IMR-90 (cell line): ENCODE results near the gene REN. TPM values are rescaled to one million over a fixed set of nuclear protein-coding genes. Genes with fewer than 3 reads are reported as not detected.

Experiments used
- ATAC-seq: fragments of 200-7000 bp; cut with Tn5 transposase; 2 replicates; pipeline ENCODE4 v1.9.1; 2020; ENCODE audit warnings: low read depth, mild to moderate bottlenecking, moderate library complexity
- BruUV-seq: library from RNA; stranded (reverse); fragments of 400-500 nt; replicated peaks from 2 replicates; lab custom pipeline; 2021; lab: Mats Ljungman, UMichigan
- CTCF ChIA-PET: fragments of 300-600 bp; formaldehyde crosslinking; extraction: SDS; loops from one replicate; lab custom pipeline; 2021; ENCODE audit warnings: antibody characterized with exemption; lab: Yijun Ruan, JAX
- POLR2A ChIA-PET: fragments of 300-600 bp; sonication (Branson Sonifier 250); formaldehyde crosslinking; loops from one replicate; lab custom pipeline; 2022; ENCODE audit warnings: antibody characterized with exemption; ENCODE audit not compliant: unreplicated experiment; lab: Charles Lee
- DNase-seq: peaks from one replicate; pipeline ENCODE4 v3.0.0; 2013
- H2AFZ ChIP-seq: replicated peaks from 2 replicates; pipeline ENCODE3; 2013; ENCODE audit warnings: low read length, mild to moderate bottlenecking; ENCODE audit not compliant: poor library complexity
- H2AK5ac ChIP-seq: 2 replicates; pipeline ENCODE4 v1.6.1; 2013; ENCODE audit warnings: low read depth, low read length, inconsistent platforms
- H2AK9ac ChIP-seq: replicated peaks from 2 replicates; pipeline ENCODE3; 2013; ENCODE audit warnings: mild to moderate bottlenecking, low read depth, low read length, moderate library complexity; ENCODE audit not compliant: poor library complexity
- H2BK120ac ChIP-seq: 2 replicates; pipeline ENCODE4 v1.6.1; 2013; ENCODE audit warnings: low read depth, low read length, inconsistent platforms
- H2BK15ac ChIP-seq: 3 replicates; pipeline ENCODE4 v1.6.1; 2013; ENCODE audit warnings: low read depth, low read length, inconsistent platforms
- H2BK20ac ChIP-seq: 2 replicates; pipeline ENCODE4 v1.6.1; 2013; ENCODE audit warnings: low read depth, mild to moderate bottlenecking, inconsistent platforms, low read length, moderate library complexity
- H2BK5ac ChIP-seq: 2 replicates; pipeline ENCODE4 v1.6.1; 2013; ENCODE audit warnings: mild to moderate bottlenecking, low read depth, low read length, inconsistent platforms; ENCODE audit not compliant: poor library complexity, severe bottlenecking
- H3K14ac ChIP-seq: replicated peaks from 2 replicates; pipeline ENCODE4 v1.6.1; 2013; ENCODE audit warnings: low read depth, low read length, inconsistent platforms
- H3K18ac ChIP-seq: 2 replicates; pipeline ENCODE4 v1.6.1; 2013; ENCODE audit warnings: low read depth, low read length, control low read depth
- H3K23ac ChIP-seq: 2 replicates; pipeline ENCODE4 v1.6.1; 2013; ENCODE audit warnings: low read depth, low read length, inconsistent platforms
- H3K27ac ChIP-seq: 2 replicates; pipeline ENCODE4 v1.5.1; 2013; ENCODE audit warnings: mild to moderate bottlenecking, control low read depth, low read length; ENCODE audit not compliant: insufficient read depth
- H3K27me3 ChIP-seq: 2 replicates; pipeline ENCODE4 v1.6.1; 2013; ENCODE audit warnings: low read length; ENCODE audit not compliant: control insufficient read depth, insufficient read depth
- H3K36me3 ChIP-seq: 2 replicates; pipeline ENCODE4 v1.6.1; 2013; ENCODE audit warnings: low read length, mixed read lengths; ENCODE audit not compliant: control insufficient read depth, insufficient read depth
- H3K4ac ChIP-seq: 2 replicates; pipeline ENCODE4 v1.6.1; 2013; ENCODE audit warnings: low read depth, low read length, inconsistent platforms
- H3K4me1 ChIP-seq: 2 replicates; pipeline ENCODE4 v1.6.1; 2013; ENCODE audit warnings: low read length, mixed read lengths; ENCODE audit not compliant: control insufficient read depth, insufficient read depth
- H3K4me2 ChIP-seq: 2 replicates; pipeline ENCODE4 v1.6.1; 2013; ENCODE audit warnings: low read depth, mild to moderate bottlenecking, control low read depth, low read length, moderate library complexity
- H3K4me3 ChIP-seq: 2 replicates; pipeline ENCODE4 v1.5.1; 2013; ENCODE audit warnings: low read depth, mild to moderate bottlenecking, control low read depth, low read length, moderate library complexity; ENCODE audit not compliant: insufficient read depth
- H3K56ac ChIP-seq: 2 replicates; pipeline ENCODE4 v1.6.1; 2013; ENCODE audit warnings: low read length, inconsistent platforms; ENCODE audit not compliant: insufficient read depth; ENCODE audit errors: extremely low read depth
- H3K79me1 ChIP-seq, 2 experiments: 2 replicates each; pipeline ENCODE4 v1.6.1; 2013; ENCODE audit warnings: low read length in 2 of 2, inconsistent platforms in 1 of 2, low read depth in 1 of 2
- H3K9ac ChIP-seq: 2 replicates; pipeline ENCODE4 v1.6.1; 2013; ENCODE audit warnings: low read depth, low read length, control low read depth
- H3K9me1 ChIP-seq: 2 replicates; pipeline ENCODE4 v1.6.1; 2013; ENCODE audit warnings: low read length, inconsistent platforms; ENCODE audit not compliant: insufficient read depth
- H3K9me3 ChIP-seq: 2 replicates; pipeline ENCODE4 v1.6.1; 2013; ENCODE audit warnings: low read length; ENCODE audit not compliant: control insufficient read depth, insufficient read depth
- H4K20me1 ChIP-seq: 2 replicates; pipeline ENCODE4 v1.6.1; 2013; ENCODE audit warnings: low read length, inconsistent platforms; ENCODE audit not compliant: insufficient read depth
- H4K5ac ChIP-seq: 2 replicates; pipeline ENCODE4 v1.6.1; 2013; ENCODE audit warnings: mild to moderate bottlenecking, low read depth, low read length, control low read depth
- H4K8ac ChIP-seq, 2 experiments: 2 replicates each; pipeline ENCODE4 v1.6.1; 2013; ENCODE audit warnings: low read depth in 2 of 2, low read length in 2 of 2, control low read depth in 1 of 2, inconsistent platforms in 1 of 2
- H4K91ac ChIP-seq: 2 replicates; pipeline ENCODE4 v1.6.1; 2013; ENCODE audit warnings: low read depth, low read length, inconsistent platforms; ENCODE audit not compliant: insufficient read depth
- BHLHE40 ChIP-seq: fragments of 150-350 bp; IDR thresholded peaks from 2 replicates; pipeline ENCODE4 v1.6.1; 2016; ENCODE audit warnings: mild to moderate bottlenecking, low read depth, low read length
- CEBPB ChIP-seq: IDR thresholded peaks from 2 replicates; pipeline ENCODE4 v1.6.1; 2012; ENCODE audit warnings: low read depth, low read length, improper control_type of control experiment
- CHD1 ChIP-seq: IDR thresholded peaks from 2 replicates; pipeline ENCODE4 v1.6.1; 2012; ENCODE audit warnings: low read depth, low read length, improper control_type of control experiment
- MAFK ChIP-seq: IDR thresholded peaks from 2 replicates; pipeline ENCODE4 v1.6.1; 2012; ENCODE audit warnings: low read depth, low read length, improper control_type of control experiment
- MAZ ChIP-seq: IDR thresholded peaks from 2 replicates; pipeline ENCODE4 v1.6.1; 2012; ENCODE audit warnings: low read depth, mild to moderate bottlenecking, low read length, improper control_type of control experiment, moderate library complexity, borderline replicate concordance
- MXI1 ChIP-seq: IDR thresholded peaks from 2 replicates; pipeline ENCODE4 v1.6.1; 2012; ENCODE audit warnings: low read depth, mild to moderate bottlenecking, low read length, moderate library complexity, borderline replicate concordance
- NFE2L2 ChIP-seq: fragments of 150-350 bp; IDR thresholded peaks from 2 replicates; pipeline ENCODE4 v1.6.1; 2016; ENCODE audit warnings: low read depth, mild to moderate bottlenecking, low read length
- RAD21 ChIP-seq: IDR thresholded peaks from 2 replicates; pipeline ENCODE4 v1.6.1; 2012; ENCODE audit warnings: low read length, improper control_type of control experiment
- whole genome bisulfite sequencing, 2 experiments: methylation state at CpG; one replicate each; pipeline versions ENCODE4 v1.1.5 to v1.1.7; 2013; ENCODE audit warnings: missing lambda C conversion rate in 2 of 2; ENCODE audit not compliant: insufficient read length in 1 of 2; ENCODE audit errors: extremely low coverage in 2 of 2; 5-methylcytosine and 5-hydroxymethylcytosine counted together
- dilution Hi-C: fragments of 300-500 bp; cut with HindIII; formaldehyde crosslinking; loops from one replicate; pipeline ENCODE4 v1.14.3; 2018; ENCODE audit warnings: low sequenced_read_pairs; ENCODE audit not compliant: unreplicated experiment
- in situ Hi-C: fragments of 300-500 bp; cut with MboI; formaldehyde crosslinking; loops from 3 replicates; pipeline ENCODE4 v1.14.3; 2019; ENCODE audit warnings: low sequenced_read_pairs, inconsistent platforms, mixed read lengths
- intact Hi-C: fragments of 100-400 bp; cut with micrococcal nuclease; formaldehyde crosslinking; loops from 2 replicates; pipeline ENCODE4 v1.10.0; 2022
- polyA plus RNA-seq, 3 experiments: library from polyadenylated mRNA; depleted of rRNA; stranded (reverse); fragments of >200 nt; gene quantifications; 2 replicates each; pipeline ENCODE4 v1.2.3, GENCODE V29; 2012; ENCODE audit warnings: low replicate concordance in 1 of 3
- total RNA-seq: library from RNA; depleted of rRNA; stranded (reverse); fragments of >200 nt; gene quantifications from 2 replicates; pipeline ENCODE4 v1.2.3, GENCODE V29; 2012
- TF ChIP-seq, protein P1 (sequence below): fragments of 150-350 bp; IDR thresholded peaks from 2 replicates; pipeline ENCODE4 v1.6.1; 2017; ENCODE audit warnings: mild to moderate bottlenecking, antibody characterized with exemption, low read length, low read depth
- TF ChIP-seq, protein P2 (sequence below): fragments of 150-350 bp; IDR thresholded peaks from 2 replicates; pipeline ENCODE4 v1.6.1; 2016; ENCODE audit warnings: low read depth, mild to moderate bottlenecking, low read length, moderate library complexity, borderline replicate concordance

Gene REN
- total and polyA plus RNA-seq, 2 of the 4 experiments (the other 2 are of a cell fraction) = 0.54 to 1.2 TPM

DNA sequence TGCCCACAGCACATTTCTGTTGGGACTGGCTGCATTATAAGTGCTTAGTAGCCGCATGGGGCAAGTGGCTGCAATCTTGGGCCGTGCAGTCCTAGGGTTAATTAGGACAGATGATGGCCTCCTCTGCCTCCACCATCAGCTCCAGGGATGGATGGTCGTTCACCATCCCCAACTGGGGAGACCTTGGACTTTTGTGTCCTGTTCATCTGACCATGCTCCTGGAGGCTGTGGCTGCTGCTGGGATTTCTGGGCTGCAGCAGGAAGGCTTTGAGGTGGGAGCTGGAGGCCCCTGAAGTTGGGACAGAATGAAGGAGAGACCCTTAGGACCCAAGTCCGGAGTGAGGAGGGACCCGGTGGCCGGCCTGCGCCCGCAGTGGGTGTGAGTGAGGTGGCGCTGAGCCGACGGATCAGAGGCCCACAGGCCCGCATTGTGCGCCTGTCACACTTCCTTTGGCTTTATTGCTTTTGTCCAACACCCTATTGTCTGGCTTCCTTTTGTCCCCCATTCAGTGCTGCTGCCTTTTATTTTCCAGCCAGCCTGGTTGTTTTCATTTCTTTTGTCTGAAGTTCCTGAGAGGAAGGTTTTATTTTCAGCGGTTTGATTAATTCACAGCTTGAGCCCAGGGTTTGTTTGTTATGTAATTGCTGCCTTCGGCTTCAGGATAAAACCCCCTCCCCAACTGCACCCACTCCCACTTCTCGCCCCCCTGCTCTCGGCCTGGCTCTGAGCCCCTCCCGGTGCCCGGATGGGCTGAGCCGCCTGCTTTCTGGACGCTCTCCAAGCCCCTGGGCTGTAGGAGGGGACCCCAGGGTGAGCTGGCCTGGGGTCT, 57.6 kb downstream of the REN start:
- Histone ChIP-seq H4K8ac (no peak overlapping the region), H3K18ac (no peak overlapping the region), H3K9me3 (no peaks in the 10 kb centered on the region), H3K23ac (no peak overlapping the region), H2AFZ (no peak overlapping the region), H3K56ac (no peak overlapping the region), H3K36me3 (no peaks in the 10 kb centered on the region), H3K27ac (no peak overlapping the region), H4K91ac (no peak overlapping the region), H2AK5ac (no peak overlapping the region), H3K4me3 (no peak overlapping the region), H2BK5ac (no peak overlapping the region), H3K4me2 (no peak overlapping the region), H2BK20ac (no peak overlapping the region), H3K14ac (no peak overlapping the region), H3K4me1 (peaks cover 7% of the 10 kb centered on the region; the same call in 1 of the 2 replicates), H2BK120ac (no peak overlapping the region), H4K20me1 (no peaks in the 10 kb centered on the region; the same call in none of the 2 replicates), H3K9me1 (peaks cover 3% of the 10 kb centered on the region), H4K5ac (no peak overlapping the region), H3K4ac (no peak overlapping the region), H2AK9ac (no peak overlapping the region), H3K9ac (no peak overlapping the region), H3K27me3 (no peaks in the 10 kb centered on the region), H2BK15ac (no peak overlapping the region), H3K79me1 (peaks cover 0 to 7% of the 10 kb centered on the region in 2 experiments; a peak in 2 of 4 replicates)
- no peak for TF ChIP-seq CHD1
- no peak for TF ChIP-seq RAD21
- TF ChIP-seq MAFK = no peak
- no peak for TF ChIP-seq MXI1
- no peak for TF ChIP-seq BHLHE40
- TF ChIP-seq CEBPB = no peak
- TF ChIP-seq, protein P1, sequence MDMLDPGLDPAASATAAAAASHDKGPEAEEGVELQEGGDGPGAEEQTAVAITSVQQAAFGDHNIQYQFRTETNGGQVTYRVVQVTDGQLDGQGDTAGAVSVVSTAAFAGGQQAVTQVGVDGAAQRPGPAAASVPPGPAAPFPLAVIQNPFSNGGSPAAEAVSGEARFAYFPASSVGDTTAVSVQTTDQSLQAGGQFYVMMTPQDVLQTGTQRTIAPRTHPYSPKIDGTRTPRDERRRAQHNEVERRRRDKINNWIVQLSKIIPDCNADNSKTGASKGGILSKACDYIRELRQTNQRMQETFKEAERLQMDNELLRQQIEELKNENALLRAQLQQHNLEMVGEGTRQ = no peak
- TF ChIP-seq MAZ = no peak
- no peak for TF ChIP-seq NFE2L2
- TF ChIP-seq, protein P2, sequence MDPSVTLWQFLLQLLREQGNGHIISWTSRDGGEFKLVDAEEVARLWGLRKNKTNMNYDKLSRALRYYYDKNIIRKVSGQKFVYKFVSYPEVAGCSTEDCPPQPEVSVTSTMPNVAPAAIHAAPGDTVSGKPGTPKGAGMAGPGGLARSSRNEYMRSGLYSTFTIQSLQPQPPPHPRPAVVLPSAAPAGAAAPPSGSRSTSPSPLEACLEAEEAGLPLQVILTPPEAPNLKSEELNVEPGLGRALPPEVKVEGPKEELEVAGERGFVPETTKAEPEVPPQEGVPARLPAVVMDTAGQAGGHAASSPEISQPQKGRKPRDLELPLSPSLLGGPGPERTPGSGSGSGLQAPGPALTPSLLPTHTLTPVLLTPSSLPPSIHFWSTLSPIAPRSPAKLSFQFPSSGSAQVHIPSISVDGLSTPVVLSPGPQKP = no peak
- in situ Hi-C loops = no loop called here
- ChIA-PET POLR2A (no interaction called here), CTCF (interaction anchor here (0.9 kb wide), 1 partner anchor 237 kb away, joined by 3 read pairs; no protein-coding TSS in a partner anchor)
- no peak for DNase-seq
- ATAC-seq = no peak
- dilution Hi-C loops = no loop called here
- no CpG with 5 or more reads among the region's 21 CpGs for WGBS, 2 experiments
- intact Hi-C loops = no loop called here
- no TSS peak for BruUV-seq
